GM23338 (cell line): Measurements from ENCODE around the gene AFP. TPM values are rescaled to one million over a fixed set of nuclear protein-coding genes. Genes with fewer than 3 reads are reported as not detected.

Experiments
- ATAC-seq: fragments of 200-7000 bp; cut with Tn5 transposase; 3 replicates; pipeline ENCODE4 v1.9.1; 2020
- DNase-seq: peaks from one replicate; pipeline ENCODE4 v3.0.0-alpha.2; 2015; ENCODE audit warnings: low spot score
- H2AFZ ChIP-seq: fragments of 200-600 bp; sonication (generic); 2 replicates; pipeline ENCODE4 v1.8.0; 2016; ENCODE audit warnings: antibody characterized with exemption, mild to moderate bottlenecking, moderate library complexity
- H3F3A ChIP-seq: fragments of 200-600 bp; sonication (generic); replicated peaks from 2 replicates; pipeline ENCODE4 v1.8.0; 2017; ENCODE audit warnings: antibody characterized with exemption, mixed run types, low read depth
- H3K27ac ChIP-seq: fragments of 200-600 bp; sonication (generic); 2 replicates; pipeline ENCODE4 v1.6.1; 2016; ENCODE audit warnings: low read depth
- H3K27me3 ChIP-seq: fragments of 200-600 bp; sonication (generic); 2 replicates; pipeline ENCODE4 v1.8.0; 2016; ENCODE audit warnings: mild to moderate bottlenecking, mixed run types, moderate library complexity; ENCODE audit not compliant: insufficient read depth
- H3K36me3 ChIP-seq: fragments of 200-600 bp; sonication (generic); 2 replicates; pipeline ENCODE4 v1.8.0; 2016; ENCODE audit warnings: mild to moderate bottlenecking; ENCODE audit not compliant: insufficient read depth
- H3K4me1 ChIP-seq: fragments of 200-600 bp; sonication (generic); 2 replicates; pipeline ENCODE4 v1.8.0; 2016; ENCODE audit warnings: mild to moderate bottlenecking, moderate library complexity; ENCODE audit not compliant: insufficient read depth
- H3K4me2 ChIP-seq: fragments of 200-600 bp; sonication (generic); 2 replicates; pipeline ENCODE4 v1.7.1; 2017; ENCODE audit warnings: mixed run types
- H3K4me3 ChIP-seq: fragments of 200-600 bp; sonication (generic); 2 replicates; pipeline ENCODE4 v1.6.1; 2016; ENCODE audit warnings: mixed run types
- H3K79me2 ChIP-seq: fragments of 200-600 bp; sonication (generic); replicated peaks from 2 replicates; pipeline ENCODE4 v1.8.0; 2017; ENCODE audit warnings: mild to moderate bottlenecking; ENCODE audit not compliant: insufficient read depth
- H3K9me2 ChIP-seq: fragments of 200-600 bp; sonication (generic); 2 replicates; pipeline ENCODE4 v1.8.0; 2017; ENCODE audit not compliant: insufficient read depth
- H4K20me1 ChIP-seq: fragments of 200-600 bp; sonication (generic); replicated peaks from 2 replicates; pipeline ENCODE4 v1.8.0; 2017; ENCODE audit warnings: mild to moderate bottlenecking; ENCODE audit not compliant: insufficient read depth
- H3K27ac Mint-ChIP-seq: 2 replicates; pipeline ENCODE4 v1.8.0; 2020; ENCODE audit warnings: inconsistent platforms, mild to moderate bottlenecking, moderate library complexity, mixed read lengths
- H3K27me3 Mint-ChIP-seq: 3 replicates; pipeline ENCODE4 v1.8.0; 2022; ENCODE audit warnings: low read depth, mild to moderate bottlenecking, moderate library complexity, mixed read lengths, inconsistent platforms; ENCODE audit not compliant: insufficient read depth, poor library complexity
- H3K36me3 Mint-ChIP-seq: 3 replicates; pipeline ENCODE4 v1.8.0; 2021; ENCODE audit warnings: low read depth, mild to moderate bottlenecking, inconsistent platforms, moderate library complexity, mixed read lengths
- H3K4me1 Mint-ChIP-seq: 3 replicates; pipeline ENCODE4 v1.8.0; 2020; ENCODE audit warnings: mild to moderate bottlenecking, inconsistent platforms, mixed read lengths
- H3K4me3 Mint-ChIP-seq: 3 replicates; pipeline ENCODE4 v1.8.0; 2021; ENCODE audit warnings: moderate library complexity, mild to moderate bottlenecking, inconsistent platforms, mixed read lengths
- H3K9me3 Mint-ChIP-seq: 3 replicates; pipeline ENCODE4 v1.8.0; 2020; ENCODE audit warnings: moderate library complexity, mild to moderate bottlenecking, inconsistent platforms, mixed read lengths
- CREB1 ChIP-seq: fragments of 250-450 bp; sonication (Bioruptor Pico); IDR thresholded peaks from 2 replicates; pipeline ENCODE4 v1.5.0; 2020; ENCODE audit warnings: low read depth, mild to moderate bottlenecking, moderate library complexity
- EZH2 ChIP-seq: fragments of 200-600 bp; sonication (generic); IDR thresholded peaks from one replicate; pipeline ENCODE4 v1.8.0; 2017; ENCODE audit warnings: antibody characterized with exemption, mild to moderate bottlenecking, low read depth; ENCODE audit not compliant: unreplicated experiment
- EZH2phosphoT487 ChIP-seq: fragments of 200-600 bp; sonication (generic); IDR thresholded peaks from one replicate; pipeline ENCODE4 v1.8.1; 2018; ENCODE audit warnings: antibody characterized with exemption; ENCODE audit not compliant: unreplicated experiment
- JUNB ChIP-seq: IDR thresholded peaks from one replicate; pipeline ENCODE4 v1.6.1; 2016; ENCODE audit warnings: antibody characterized with exemption; ENCODE audit not compliant: unreplicated experiment
- NANOG ChIP-seq: IDR thresholded peaks from 2 replicates; pipeline ENCODE4 v1.6.1; 2016; ENCODE audit warnings: antibody characterized with exemption, borderline replicate concordance
- POLR2AphosphoS5 ChIP-seq: IDR thresholded peaks from 2 replicates; pipeline ENCODE4 v1.6.1; 2016; ENCODE audit warnings: antibody characterized with exemption, low read depth
- STAT1 ChIP-seq: IDR thresholded peaks from one replicate; pipeline ENCODE4 v1.6.1; 2016; ENCODE audit warnings: antibody characterized with exemption; ENCODE audit not compliant: unreplicated experiment
- ZNF114 ChIP-seq: fragments of 250-450 bp; sonication (Bioruptor Pico); IDR thresholded peaks from 2 replicates; pipeline ENCODE4 v1.5.0; 2020; ENCODE audit warnings: mild to moderate bottlenecking, moderate library complexity
- ZNF331 ChIP-seq: fragments of 250-450 bp; sonication (Bioruptor Pico); IDR thresholded peaks from 2 replicates; pipeline ENCODE4 v1.5.0; 2020; ENCODE audit warnings: low read depth, mild to moderate bottlenecking, moderate library complexity
- polyA plus RNA-seq: library from polyadenylated mRNA; unstranded; fragments of >200 nt; fragmentation: Nextera tagmentation; extraction: Ambion mirVana; gene quantifications from 2 replicates; pipeline ENCODE4 v1.2.1, GENCODE V29; 2016
- total RNA-seq: library from RNA; depleted of rRNA; stranded (reverse); fragments of >200 nt; shearing (Covaris generic); gene quantifications from 2 replicates; pipeline ENCODE4 v1.2.3, GENCODE V29; 2014
- TF ChIP-seq, protein P1 (sequence below), 2 experiments: fragments of 200-600 bp in 1 of 2; sonication (generic) in 1 of 2; conservative IDR thresholded peaks; 2 replicates each; pipeline versions ENCODE4 v1.5.1 to v1.6.1; 2016 to 2017; ENCODE audit warnings: antibody characterized with exemption in 2 of 2, low read depth in 2 of 2, mild to moderate bottlenecking in 2 of 2, moderate library complexity in 1 of 2
- TF ChIP-seq, protein P2 (sequence below): IDR thresholded peaks from one replicate; pipeline ENCODE4 v1.6.1; 2018; ENCODE audit warnings: antibody characterized with exemption; ENCODE audit not compliant: unreplicated experiment
- TF ChIP-seq, protein P3 (sequence below): fragments of 250-450 bp; sonication (Bioruptor Pico); IDR thresholded peaks from 2 replicates; pipeline ENCODE4 v1.5.0; 2020; ENCODE audit warnings: mild to moderate bottlenecking, moderate library complexity
- TF ChIP-seq, protein P4 (sequence below): IDR thresholded peaks from 2 replicates; pipeline ENCODE4 v1.6.1; 2016; ENCODE audit warnings: antibody characterized with exemption

Gene AFP
- total and polyA plus RNA-seq, 2 experiments from 2014 or later: 4.0 to 17.3 TPM

DNA sequence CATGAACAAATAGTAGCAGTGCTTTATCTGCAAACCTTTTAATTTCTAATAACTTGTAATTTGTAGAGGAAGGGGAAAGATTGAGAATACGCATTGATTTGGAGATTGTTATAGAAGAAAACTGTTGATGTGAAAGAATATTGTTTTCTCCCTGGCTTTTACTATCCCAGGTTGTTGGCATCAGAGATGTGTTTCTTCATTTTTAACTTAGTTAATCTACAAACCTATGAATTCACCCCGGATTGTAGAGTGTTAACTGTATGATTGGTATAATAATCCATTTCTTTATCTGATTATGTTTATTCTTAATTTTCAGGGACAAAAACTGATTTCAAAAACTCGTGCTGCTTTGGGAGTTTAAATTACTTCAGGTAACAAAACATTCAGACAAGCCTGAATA lies 18.9 kb downstream of the AFP start:
- no peaks in the 10 kb centered on the region for H3K27me3 ChIP-seq
- no peaks in the 10 kb centered on the region for H3K79me2 ChIP-seq
- peaks cover 3% of the 10 kb centered on the region; the same call in 2 of the 3 replicates for H3K9me3 Mint-ChIP-seq
- H4K20me1 ChIP-seq: no peaks in the 10 kb centered on the region
- no peak for DNase-seq
- peaks cover 9% of the 10 kb centered on the region for H3K27me3 Mint-ChIP-seq
- no peak overlapping the region for H3K4me3 Mint-ChIP-seq
- no peaks in the 10 kb centered on the region for H3K36me3 ChIP-seq
- H2AFZ ChIP-seq: no peak overlapping the region
- peaks cover 43% of the 10 kb centered on the region for H3K4me1 ChIP-seq
- peaks cover 3% of the 10 kb centered on the region; the same call in 1 of the 2 replicates for H3K9me2 ChIP-seq
- H3K4me3 ChIP-seq: no peak overlapping the region
- TF ChIP-seq ZNF331 (CRISPR knock-in tag) (no peak), EZH2 (no peak), JUNB (no peak), STAT1 (no peak), NANOG (no peak), CREB1 (CRISPR knock-in tag) (no peak), ZNF114 (CRISPR knock-in tag) (no peak), EZH2phosphoT487 (no peak), POLR2AphosphoS5 (no peak)
- TF ChIP-seq, protein P1, sequence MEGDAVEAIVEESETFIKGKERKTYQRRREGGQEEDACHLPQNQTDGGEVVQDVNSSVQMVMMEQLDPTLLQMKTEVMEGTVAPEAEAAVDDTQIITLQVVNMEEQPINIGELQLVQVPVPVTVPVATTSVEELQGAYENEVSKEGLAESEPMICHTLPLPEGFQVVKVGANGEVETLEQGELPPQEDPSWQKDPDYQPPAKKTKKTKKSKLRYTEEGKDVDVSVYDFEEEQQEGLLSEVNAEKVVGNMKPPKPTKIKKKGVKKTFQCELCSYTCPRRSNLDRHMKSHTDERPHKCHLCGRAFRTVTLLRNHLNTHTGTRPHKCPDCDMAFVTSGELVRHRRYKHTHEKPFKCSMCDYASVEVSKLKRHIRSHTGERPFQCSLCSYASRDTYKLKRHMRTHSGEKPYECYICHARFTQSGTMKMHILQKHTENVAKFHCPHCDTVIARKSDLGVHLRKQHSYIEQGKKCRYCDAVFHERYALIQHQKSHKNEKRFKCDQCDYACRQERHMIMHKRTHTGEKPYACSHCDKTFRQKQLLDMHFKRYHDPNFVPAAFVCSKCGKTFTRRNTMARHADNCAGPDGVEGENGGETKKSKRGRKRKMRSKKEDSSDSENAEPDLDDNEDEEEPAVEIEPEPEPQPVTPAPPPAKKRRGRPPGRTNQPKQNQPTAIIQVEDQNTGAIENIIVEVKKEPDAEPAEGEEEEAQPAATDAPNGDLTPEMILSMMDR (conservative IDR thresholded peaks at IDR 0.05; ENCODE audit: low read depth in 2 of 2): no peak
- TF ChIP-seq, protein P2, sequence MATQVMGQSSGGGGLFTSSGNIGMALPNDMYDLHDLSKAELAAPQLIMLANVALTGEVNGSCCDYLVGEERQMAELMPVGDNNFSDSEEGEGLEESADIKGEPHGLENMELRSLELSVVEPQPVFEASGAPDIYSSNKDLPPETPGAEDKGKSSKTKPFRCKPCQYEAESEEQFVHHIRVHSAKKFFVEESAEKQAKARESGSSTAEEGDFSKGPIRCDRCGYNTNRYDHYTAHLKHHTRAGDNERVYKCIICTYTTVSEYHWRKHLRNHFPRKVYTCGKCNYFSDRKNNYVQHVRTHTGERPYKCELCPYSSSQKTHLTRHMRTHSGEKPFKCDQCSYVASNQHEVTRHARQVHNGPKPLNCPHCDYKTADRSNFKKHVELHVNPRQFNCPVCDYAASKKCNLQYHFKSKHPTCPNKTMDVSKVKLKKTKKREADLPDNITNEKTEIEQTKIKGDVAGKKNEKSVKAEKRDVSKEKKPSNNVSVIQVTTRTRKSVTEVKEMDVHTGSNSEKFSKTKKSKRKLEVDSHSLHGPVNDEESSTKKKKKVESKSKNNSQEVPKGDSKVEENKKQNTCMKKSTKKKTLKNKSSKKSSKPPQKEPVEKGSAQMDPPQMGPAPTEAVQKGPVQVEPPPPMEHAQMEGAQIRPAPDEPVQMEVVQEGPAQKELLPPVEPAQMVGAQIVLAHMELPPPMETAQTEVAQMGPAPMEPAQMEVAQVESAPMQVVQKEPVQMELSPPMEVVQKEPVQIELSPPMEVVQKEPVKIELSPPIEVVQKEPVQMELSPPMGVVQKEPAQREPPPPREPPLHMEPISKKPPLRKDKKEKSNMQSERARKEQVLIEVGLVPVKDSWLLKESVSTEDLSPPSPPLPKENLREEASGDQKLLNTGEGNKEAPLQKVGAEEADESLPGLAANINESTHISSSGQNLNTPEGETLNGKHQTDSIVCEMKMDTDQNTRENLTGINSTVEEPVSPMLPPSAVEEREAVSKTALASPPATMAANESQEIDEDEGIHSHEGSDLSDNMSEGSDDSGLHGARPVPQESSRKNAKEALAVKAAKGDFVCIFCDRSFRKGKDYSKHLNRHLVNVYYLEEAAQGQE: no peak
- TF ChIP-seq, protein P3, sequence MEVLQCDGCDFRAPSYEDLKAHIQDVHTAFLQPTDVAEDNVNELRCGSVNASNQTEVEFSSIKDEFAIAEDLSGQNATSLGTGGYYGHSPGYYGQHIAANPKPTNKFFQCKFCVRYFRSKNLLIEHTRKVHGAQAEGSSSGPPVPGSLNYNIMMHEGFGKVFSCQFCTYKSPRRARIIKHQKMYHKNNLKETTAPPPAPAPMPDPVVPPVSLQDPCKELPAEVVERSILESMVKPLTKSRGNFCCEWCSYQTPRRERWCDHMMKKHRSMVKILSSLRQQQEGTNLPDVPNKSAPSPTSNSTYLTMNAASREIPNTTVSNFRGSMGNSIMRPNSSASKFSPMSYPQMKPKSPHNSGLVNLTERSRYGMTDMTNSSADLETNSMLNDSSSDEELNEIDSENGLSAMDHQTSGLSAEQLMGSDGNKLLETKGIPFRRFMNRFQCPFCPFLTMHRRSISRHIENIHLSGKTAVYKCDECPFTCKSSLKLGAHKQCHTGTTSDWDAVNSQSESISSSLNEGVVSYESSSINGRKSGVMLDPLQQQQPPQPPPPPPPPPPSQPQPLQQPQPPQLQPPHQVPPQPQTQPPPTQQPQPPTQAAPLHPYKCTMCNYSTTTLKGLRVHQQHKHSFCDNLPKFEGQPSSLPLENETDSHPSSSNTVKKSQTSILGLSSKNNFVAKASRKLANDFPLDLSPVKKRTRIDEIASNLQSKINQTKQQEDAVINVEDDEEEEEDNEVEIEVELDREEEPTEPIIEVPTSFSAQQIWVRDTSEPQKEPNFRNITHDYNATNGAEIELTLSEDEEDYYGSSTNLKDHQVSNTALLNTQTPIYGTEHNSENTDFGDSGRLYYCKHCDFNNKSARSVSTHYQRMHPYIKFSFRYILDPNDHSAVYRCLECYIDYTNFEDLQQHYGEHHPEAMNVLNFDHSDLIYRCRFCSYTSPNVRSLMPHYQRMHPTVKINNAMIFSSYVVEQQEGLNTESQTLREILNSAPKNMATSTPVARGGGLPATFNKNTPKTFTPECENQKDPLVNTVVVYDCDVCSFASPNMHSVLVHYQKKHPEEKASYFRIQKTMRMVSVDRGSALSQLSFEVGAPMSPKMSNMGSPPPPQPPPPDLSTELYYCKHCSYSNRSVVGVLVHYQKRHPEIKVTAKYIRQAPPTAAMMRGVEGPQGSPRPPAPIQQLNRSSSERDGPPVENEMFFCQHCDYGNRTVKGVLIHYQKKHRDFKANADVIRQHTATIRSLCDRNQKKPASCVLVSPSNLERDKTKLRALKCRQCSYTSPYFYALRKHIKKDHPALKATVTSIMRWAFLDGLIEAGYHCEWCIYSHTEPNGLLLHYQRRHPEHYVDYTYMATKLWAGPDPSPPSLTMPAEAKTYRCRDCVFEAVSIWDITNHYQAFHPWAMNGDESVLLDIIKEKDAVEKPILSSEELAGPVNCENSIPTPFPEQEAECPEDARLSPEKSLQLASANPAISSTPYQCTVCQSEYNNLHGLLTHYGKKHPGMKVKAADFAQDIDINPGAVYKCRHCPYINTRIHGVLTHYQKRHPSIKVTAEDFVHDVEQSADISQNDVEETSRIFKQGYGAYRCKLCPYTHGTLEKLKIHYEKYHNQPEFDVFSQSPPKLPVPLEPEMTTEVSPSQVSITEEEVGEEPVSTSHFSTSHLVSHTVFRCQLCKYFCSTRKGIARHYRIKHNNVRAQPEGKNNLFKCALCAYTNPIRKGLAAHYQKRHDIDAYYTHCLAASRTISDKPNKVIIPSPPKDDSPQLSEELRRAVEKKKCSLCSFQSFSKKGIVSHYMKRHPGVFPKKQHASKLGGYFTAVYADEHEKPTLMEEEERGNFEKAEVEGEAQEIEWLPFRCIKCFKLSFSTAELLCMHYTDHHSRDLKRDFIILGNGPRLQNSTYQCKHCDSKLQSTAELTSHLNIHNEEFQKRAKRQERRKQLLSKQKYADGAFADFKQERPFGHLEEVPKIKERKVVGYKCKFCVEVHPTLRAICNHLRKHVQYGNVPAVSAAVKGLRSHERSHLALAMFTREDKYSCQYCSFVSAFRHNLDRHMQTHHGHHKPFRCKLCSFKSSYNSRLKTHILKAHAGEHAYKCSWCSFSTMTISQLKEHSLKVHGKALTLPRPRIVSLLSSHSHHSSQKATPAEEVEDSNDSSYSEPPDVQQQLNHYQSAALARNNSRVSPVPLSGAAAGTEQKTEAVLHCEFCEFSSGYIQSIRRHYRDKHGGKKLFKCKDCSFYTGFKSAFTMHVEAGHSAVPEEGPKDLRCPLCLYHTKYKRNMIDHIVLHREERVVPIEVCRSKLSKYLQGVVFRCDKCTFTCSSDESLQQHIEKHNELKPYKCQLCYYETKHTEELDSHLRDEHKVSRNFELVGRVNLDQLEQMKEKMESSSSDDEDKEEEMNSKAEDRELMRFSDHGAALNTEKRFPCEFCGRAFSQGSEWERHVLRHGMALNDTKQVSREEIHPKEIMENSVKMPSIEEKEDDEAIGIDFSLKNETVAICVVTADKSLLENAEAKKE: no peak
- TF ChIP-seq, protein P4, sequence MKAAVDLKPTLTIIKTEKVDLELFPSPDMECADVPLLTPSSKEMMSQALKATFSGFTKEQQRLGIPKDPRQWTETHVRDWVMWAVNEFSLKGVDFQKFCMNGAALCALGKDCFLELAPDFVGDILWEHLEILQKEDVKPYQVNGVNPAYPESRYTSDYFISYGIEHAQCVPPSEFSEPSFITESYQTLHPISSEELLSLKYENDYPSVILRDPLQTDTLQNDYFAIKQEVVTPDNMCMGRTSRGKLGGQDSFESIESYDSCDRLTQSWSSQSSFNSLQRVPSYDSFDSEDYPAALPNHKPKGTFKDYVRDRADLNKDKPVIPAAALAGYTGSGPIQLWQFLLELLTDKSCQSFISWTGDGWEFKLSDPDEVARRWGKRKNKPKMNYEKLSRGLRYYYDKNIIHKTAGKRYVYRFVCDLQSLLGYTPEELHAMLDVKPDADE: no peak
- H3K27ac Mint-ChIP-seq: no peak overlapping the region
- H3F3A ChIP-seq: no peaks in the 10 kb centered on the region
- H3K36me3 Mint-ChIP-seq: peaks cover 16% of the 10 kb centered on the region
- no peak for ATAC-seq
- peaks cover 41% of the 10 kb centered on the region for H3K4me1 Mint-ChIP-seq
- no peak overlapping the region for H3K4me2 ChIP-seq
- no peak overlapping the region for H3K27ac ChIP-seq
